NCI-H345 (cell line): ENCODE data around the gene NODAL.

ENCODE experiments used
- DNase-seq: peaks from one replicate; lab custom pipeline; 2025; lab: John Stamatoyannopoulos, UW

NODAL gene

DNA sequence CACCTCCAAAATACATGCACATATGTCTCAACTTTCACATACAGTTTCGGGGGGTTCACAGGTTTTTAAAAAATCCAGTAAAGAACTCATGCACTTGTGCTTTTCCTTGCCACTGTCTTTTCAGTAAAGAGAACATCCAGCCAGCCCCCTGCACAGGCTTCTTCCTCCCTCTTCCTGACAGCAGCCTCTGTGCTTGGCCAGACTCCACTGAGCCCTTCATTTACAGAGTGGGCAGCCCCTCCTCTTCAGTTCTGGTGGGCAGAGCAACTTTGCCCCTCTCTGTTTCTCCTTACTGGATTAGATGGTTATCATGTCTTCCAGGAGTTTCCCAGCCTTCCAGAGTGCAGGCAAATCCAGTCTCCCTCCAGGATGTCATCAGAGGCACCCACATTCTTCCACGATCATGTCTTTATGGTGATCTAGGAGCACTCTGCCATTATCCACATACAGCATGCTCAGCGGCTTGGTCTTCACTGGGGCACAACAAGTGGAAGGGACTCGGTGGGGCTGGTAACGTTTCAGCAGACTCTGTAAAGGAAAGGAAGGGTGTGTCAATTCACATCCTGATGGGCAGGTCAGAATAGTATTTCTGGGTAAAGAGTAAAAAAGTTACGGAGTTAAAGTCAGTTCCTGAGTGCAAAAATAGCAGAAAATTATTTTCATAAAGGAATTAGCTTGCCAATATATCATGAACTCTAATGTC is 8.8 kb downstream of the NODAL start:
- DNase-seq = no peak

DNA sequence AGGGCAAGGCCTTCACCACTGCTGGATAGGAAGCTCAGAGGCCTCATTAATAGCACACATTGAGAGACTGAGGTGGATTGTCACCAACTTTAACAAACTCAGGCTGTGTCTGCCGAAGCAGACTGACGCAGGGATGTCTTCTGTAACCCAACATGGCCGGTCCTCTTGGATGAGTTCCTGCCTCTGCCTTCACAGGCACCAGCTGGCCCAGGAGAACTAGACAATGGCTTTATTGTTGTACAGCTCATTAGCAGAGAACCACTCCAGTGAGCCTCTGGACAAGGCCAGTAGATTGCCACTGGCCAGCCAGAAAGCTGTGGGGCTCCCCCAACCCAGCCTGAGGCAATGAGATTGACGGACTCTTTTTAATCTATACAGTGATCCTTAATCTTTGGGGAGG is 9.4 kb downstream of the NODAL start:
- no peak for DNase-seq

DNA sequence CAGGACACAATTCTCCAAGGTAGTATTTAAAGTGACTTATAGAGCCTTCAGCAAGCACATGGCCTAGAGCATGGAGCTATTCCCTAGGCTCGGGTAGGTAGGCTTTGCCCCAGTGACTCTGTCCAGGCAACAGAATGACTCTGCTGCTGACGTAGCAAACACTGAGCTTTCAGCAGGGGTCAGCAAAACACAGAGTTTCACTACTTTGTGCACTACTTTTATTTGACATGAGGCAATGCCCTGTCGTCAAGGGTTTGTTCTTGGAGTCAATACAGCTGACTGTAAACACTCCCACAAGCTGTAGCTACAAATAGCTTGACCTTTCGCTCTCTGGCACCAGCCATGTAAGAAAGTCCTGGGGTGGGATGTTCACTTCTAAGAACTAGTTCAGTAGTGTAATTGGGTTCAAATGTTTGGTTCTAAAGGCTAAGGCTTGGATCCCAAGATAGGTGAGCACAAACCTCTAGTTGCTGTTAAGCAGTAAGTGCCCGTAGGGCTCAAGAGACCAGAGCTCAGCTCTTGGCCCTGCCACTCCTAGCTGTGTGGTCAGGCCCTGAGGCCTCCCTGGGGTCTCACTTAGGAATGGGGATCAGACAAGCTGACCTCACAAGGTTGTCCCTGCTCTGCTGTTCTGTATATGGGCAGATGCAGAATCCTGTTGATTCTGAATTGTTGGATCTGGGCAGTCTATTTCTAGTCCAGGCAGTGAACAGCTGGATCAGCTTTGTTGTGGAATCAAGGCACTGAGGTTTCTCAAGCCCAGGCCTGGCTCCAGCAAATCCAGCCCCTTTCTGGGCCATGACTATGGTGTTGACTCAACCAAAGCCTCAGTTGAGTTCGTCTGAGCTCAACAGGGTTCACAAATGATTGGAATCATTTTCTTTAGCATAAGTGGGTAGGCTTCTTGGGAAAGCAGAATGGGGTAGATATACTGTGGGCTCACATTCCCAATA is 10.7 kb downstream of the NODAL start:
- no peak for DNase-seq

DNA sequence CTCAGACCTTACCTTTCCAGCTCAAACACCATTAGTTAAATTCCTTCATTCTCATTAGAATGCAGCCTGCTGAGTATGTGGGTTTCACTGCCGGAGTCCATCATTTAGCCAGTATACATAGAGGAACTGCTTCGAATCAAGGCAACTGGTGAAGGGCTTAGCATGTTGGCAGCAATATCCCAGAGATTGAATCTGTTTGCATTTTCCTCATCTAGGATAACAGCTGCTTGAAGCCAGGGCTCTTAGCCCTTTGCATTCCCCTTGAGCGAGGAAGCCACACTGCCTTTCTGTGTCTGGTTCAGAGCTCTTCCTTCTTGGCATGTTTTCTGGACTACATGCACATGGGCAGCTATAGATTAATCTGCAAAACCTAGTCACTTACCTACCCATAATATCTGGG is 14.7 kb downstream of the NODAL start:
- no peak for DNase-seq

DNA sequence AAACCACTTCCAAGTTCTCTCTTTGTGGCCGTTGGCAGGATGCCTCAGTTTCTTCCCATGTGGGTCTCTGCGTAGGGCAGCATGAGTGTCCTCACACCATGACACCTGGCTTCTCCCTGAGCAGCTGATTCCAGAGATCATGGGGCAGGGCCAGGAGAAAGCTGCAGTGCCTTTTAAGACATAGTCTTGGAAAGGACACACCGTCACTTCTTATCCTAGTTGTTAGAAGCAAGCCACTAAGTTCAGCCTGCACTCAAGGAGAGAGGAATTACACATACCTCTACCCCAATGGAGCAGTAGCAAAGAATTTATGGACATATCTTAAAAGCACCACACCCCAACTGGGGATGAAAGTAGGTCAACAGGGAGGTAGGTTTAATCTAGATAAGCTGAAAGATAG is 16.4 kb downstream of the NODAL start:
- DNase-seq = no peak

DNA sequence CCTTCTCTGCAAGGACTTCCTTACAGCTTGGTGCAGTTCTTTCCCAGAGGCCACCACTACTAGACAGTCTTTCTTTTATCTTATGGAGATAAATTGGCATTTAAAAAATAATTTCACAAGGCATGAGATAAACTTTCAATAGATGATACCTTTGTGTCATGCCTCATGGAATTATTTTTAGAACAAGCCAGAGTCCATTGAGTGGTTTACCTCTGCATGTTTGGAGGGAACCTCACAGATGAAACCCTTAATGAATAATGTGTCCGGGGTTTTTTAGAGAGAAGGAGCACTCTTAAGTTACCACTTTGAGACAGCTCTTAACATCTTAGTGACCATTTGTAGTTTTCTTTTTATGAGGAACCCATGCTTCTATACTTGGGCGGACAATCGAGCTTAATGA is 17.2 kb downstream of the NODAL start:
- DNase-seq = no peak

DNA sequence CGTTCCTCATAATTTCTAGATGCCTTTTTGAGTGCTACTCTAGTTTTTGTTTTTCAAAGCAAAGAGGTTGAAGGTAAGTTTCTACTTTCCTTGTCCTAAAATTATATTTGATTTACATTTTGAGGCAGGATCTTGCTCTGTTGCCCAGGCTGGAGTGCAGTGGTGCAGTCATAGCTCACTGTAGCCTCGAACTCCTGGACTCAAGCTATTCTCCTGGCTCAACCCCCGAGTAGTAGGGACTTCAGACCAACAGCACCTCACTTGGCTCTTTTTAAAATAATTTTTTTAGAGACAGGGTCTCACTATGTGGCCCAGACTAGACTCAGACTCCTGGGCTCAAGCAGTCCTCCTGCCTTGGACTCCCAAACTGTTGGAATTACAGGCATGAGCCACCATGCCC is 22.8 kb downstream of the NODAL start:
- DNase-seq = no peak

DNA sequence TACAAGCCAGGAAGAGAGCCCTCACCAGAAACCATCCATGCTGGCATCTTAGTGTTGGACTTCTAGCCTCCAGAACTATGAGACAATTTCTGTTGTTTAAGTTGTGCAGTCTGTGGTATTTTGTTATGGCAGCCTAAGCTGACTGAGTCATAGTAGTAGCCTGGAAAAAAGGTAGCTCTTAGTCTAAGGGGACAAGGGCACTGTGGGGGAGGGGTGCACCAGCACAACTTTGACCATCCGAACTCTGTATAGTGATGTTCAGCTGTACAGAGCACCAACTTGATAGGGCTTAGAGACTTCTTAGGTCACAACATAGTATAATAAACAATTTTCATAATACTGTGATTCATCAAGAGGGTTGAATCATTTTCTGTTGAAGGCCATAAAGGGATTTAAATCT is 23.3 kb downstream of the NODAL start:
- no peak for DNase-seq

DNA sequence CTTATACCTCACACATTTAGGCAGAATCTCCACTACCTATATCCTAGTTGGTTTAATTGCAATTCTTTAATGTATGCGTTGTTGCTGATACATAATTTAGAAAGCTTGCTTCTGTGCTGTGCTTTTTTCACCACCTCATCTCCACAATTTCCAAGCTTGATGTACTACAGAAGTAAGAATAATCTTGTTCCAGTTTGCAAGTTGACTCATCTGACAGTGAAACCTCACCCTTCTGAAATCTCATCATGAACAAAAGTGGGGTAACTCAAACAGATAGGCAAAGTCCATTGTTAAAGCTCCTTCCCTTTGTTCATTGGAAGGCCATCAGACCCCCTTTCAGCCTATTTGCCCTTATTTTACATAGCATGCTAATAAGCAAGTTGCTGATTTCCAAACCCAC is 23.9 kb downstream of the NODAL start:
- no peak for DNase-seq

DNA sequence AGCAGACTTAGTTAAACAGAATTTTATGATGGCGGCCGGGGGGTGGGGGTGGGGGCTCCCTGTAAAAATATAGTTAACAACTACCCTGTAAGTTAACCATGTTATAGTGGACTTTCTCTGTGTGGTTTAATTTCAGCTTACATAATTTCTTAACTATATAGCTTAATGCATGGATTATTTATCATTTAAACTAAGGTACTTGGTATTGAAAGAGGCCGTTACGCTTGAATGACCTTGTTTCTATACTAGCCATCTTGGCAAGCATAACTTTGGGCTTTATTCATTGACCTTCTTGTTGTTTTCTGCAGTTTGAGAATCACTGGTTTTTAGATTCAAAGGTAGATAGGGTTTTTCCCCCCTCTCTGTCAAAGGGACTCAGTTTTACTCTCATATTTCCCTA is 29.1 kb downstream of the NODAL start:
- no peak for DNase-seq

DNA sequence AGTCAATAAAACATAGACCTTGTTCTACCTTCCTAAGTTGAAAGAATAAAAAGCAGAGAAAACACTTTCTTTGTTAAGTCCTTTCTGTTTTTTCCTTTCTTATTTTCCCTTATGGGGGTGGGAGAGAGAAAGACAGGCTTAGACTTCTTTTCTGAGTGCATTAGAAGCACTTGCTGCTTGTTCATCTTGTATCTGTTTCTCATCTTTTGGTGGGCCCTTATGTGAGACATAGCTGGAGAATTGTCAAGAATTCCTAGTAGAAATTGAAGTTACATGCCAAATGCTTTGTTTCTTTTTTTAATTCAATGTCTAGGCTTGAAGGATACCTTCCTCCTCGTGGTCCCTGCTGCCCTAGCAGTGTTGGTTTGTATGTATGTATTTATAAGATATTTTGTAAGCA is 30.9 kb downstream of the NODAL start:
- DNase-seq = no peak

DNA sequence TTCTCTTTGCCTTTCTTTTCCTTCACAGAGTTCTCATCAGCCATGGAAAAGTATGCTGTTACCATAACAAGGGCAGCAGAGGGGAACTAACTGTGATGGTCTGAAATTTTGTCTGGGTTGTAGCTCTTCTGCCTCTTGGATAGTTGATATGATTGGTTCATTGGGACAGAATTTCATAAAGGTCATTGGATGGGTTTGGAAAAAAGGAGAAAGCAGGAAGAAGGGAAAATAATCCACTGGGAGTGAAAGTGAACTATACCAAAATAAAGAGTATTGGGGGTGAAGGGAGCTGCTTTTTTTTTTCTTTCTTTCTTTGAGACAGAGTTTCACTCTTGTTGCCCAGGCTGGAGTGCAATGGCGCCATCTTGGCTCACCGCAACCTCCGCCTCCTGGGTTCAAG is 31.7 kb downstream of the NODAL start:
- DNase-seq = no peak

DNA sequence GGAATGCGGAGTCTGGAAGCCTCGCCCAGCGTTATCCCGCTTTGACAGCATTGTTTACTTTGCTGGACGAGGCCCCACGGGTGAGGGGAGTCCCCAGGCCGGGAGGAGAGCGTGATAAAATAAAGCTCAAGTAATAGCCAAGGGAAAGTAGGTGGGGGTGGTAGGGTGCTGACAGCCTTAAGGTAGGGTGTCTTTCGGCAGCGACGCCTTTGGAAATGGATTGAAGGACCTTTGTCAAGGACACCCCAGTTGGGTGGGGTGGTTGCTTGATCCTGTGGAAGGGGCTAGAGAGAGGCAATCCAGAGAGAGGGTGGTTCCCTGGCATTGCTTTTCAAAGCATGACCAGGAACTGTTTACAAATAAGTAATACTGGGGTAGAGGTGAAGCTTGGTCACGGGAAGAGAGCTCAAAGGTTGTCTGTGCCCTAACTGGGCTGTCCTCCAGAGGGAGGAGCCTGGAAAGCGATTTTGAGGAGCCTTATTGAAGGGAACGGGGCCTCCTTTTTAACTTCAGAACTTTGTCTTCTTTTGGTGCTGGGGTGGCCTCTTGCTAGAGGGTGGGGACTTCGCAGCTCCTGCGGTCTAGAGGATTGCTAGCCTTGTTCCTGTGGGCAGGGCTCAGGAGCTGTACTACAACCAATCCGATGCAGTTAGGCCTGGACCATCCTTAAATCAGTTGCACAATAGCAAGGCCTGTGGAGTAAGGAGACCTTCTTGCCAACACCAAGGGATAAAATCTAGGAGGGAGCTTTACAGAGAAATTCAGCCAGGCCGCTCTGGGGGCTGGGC is 36.2 kb downstream of the NODAL start:
- DNase-seq = no peak

DNA sequence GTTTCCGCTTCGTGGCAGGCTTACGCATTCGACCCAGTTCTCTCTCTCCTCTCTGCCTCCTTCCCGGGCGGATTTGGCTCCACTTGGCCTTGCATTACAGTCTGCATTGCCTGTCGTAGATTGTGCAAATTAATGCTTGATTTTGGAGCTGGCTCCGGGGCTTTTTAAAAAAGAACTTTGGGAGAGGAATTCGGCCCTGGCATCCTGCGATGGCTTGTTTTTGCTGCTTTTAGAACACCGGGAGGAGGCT is 36.8 kb downstream of the NODAL start:
- DNase-seq = no peak

DNA sequence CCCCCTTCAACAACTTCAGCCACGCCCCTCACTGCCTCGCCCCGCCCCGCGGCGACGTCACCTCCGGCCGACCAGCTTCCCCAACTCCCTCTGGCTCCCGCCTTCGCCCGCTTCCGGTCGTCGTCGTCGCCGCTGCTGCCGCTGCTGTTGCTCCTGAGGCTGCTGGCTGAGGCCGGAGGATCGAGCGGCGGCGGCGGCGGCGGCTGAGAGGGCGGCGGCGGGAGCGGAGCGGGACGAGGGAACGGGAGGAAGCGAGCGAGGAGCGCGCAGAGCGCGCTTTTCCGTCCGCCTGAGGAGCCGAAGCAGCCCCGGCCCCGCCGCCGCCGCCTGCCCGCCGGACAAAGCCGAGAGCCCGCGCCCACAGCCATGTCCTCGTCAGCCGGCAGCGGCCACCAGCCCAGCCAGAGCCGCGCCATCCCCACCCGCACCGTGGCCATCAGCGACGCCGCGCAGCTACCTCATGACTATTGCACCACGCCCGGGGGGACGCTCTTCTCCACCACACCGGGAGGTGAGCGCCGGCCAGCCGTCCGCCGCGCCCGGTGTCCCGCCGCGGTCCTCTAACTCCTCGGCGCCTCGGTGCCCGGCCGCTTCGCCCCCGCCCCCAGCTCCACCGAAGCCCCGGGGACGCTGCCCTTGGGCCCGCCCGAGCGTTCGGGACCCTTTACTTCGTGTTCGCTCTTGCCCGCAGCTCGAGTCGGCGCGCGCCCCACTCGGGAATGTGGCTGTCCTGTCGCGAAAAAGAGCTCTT is 37.3 kb downstream of the NODAL start, which contains the start of gene EIF4EBP2:
EIF4EBP2 (plus strand) TSS at position 110 of the 751 bp plus-strand sequence; CDS start at position 367, 257 bp downstream.
- DNase-seq = peak; percentile 91

DNA sequence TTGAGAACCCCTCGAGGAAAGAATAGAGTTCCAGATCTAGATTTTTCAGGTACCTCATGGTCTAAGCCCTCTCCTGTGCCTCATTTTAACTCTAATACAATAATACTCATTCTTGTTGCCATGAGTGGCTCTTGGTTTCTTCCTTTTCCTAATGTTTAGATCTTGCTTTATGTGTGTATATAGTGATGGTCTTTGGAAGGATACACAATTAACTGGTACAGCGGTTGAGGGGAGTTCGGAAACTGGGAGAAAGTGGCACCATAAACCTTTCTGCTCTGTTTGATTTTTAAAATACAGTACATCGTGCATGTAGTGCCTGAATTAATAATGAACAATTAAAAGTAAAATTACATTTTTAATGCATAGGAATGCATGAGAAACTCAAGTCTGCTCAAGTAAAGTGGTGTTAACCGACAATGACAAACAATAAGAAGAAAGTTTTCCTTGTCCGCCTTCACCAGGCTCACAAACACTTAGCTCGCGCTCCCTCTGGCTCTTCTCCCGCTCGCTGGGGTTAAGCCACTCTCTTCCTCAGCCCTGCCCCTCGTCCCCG is 37.9 kb downstream of the NODAL start:
- no peak for DNase-seq

DNA sequence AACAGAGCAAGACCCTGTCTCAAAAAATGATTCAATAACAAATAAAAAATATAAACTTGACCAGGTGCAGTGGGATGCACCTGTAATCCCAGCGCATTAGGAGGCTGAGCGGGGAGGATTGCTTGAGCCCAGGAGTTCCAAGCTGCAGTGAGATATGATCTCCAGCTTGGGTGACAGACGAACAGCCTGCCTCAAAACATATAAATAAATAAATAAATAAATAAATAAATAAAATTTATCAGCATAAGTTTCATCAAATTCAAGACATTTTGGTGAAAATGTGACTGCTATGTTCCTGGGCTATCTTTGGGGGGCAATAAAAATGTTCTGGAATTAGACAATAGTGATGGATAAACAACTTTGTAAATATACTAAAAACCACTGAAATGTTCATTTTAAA is 42.3 kb downstream of the NODAL start:
- DNase-seq = no peak

DNA sequence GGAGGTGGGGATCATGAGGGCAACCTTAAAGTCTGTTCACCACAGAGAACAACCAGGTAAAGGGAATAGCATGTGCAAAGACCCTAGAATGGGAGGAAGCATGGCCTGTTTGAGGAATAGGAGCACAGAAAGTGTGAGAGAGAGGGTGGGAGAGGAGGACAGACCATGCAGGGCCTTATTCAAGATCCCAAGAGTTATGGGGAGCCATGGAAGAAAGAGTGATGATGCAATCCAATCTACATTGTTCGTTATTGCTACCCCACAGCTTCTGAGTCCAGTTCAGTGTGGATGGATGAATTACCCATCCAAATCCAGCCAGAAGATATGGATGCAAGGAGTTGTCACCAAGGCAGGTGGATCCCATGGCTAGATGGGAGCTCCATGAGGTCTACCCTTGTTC is 45.3 kb downstream of the NODAL start:
- no peak for DNase-seq

DNA sequence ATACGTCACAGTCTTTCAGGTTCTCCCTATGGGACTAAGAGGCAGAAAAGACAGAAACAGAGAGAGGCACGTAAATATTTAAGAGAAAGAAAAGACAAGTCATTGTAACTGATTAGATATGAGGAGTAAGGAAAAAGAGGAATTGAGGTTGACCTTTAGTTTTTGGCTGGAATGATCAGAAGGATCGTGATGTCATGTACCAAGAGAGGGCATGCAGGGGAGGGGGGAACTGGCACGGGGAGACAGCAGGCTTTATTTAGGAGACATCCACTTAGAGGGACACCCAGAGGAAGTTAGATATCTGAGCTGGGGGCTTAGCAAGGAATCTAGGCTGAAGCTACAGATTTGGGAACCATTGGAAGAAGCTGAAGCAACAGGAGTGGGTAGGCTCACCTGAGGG is 49.8 kb downstream of the NODAL start:
- no peak for DNase-seq
